Activated naive CD8-positive, alpha-beta T cell treated with anti-CD3 and anti-CD28 coated beads, Interleukin-2, amount 10 ng/mL, durations not matched to agents 7 days and 5 days (primary cell): ENCODE measurements around the gene SYNDIG1L. TPM values are rescaled to one million over a fixed set of nuclear protein-coding genes. Genes with fewer than 3 reads are reported as not detected.
"Not testable (repeated sequence)": the region's sequence is repeated elsewhere in the genome, so short reads cannot be mapped to it uniquely, and the experiment has no call there.

ENCODE experiments used
- ATAC-seq: fragments of 150-1000 bp; cut with Tn5 transposase; one replicate; pipeline ENCODE4 v1.10.0; 2021; ENCODE audit warnings: low read depth, moderate library complexity
- POLR2A ChIA-PET: fragments of 350-600 bp; sonication (Branson Sonifier 250); formaldehyde crosslinking; loops from one replicate; lab custom pipeline; 2021; ENCODE audit warnings: antibody characterized with exemption; lab: Charles Lee
- DNase-seq: peaks from one replicate; pipeline ENCODE4 v3.0.0; 2021
- H3K27ac Mint-ChIP-seq: one replicate; pipeline ENCODE4 v1.8.0; 2022; ENCODE audit warnings: mild to moderate bottlenecking, mixed read lengths
- H3K27me3 Mint-ChIP-seq: one replicate; pipeline ENCODE4 v1.8.0; 2022; ENCODE audit warnings: mild to moderate bottlenecking, moderate library complexity, mixed read lengths
- H3K36me3 Mint-ChIP-seq: one replicate; pipeline ENCODE4 v1.8.0; 2021; ENCODE audit warnings: mild to moderate bottlenecking, mixed read lengths
- H3K4me1 Mint-ChIP-seq: one replicate; pipeline ENCODE4 v1.8.0; 2021; ENCODE audit warnings: mixed read lengths
- H3K4me3 Mint-ChIP-seq: one replicate; pipeline ENCODE4 v1.8.0; 2022; ENCODE audit warnings: mild to moderate bottlenecking, moderate library complexity, mixed read lengths
- H3K9me3 Mint-ChIP-seq: one replicate; pipeline ENCODE4 v1.8.0; 2021; ENCODE audit warnings: mixed read lengths
- total RNA-seq, 2 experiments: library from RNA; stranded (reverse); gene quantifications; one replicate each; pipeline ENCODE4 v1.2.3, GENCODE V29; 2021

Gene SYNDIG1L
- total RNA-seq, 2 experiments from 2014 or later: not detected

- H3K27me3 Mint-ChIP-seq: peaks cover 25% of the 10 kb centered on the region
- POLR2A ChIA-PET: no interaction called here
- H3K9me3 Mint-ChIP-seq: no peaks in the 10 kb centered on the region
- H3K36me3 Mint-ChIP-seq: no peaks in the 10 kb centered on the region
- no peak overlapping the region for H3K27ac Mint-ChIP-seq
- ATAC-seq (no peak), DNase-seq (no peak)
- no peaks in the 10 kb centered on the region for H3K4me1 Mint-ChIP-seq
- H3K4me3 Mint-ChIP-seq: no peak overlapping the region
Observed at GRCh38 chr14:74456684-74457564, 30.9 kb upstream of the SYNDIG1L start.

GRCh38 chr14:74454397-74454796 lies 28.4 kb upstream of the SYNDIG1L start:
- H3K4me1 Mint-ChIP-seq, POLR2A ChIA-PET, H3K36me3 Mint-ChIP-seq, DNase-seq, ATAC-seq, H3K4me3 Mint-ChIP-seq, H3K9me3 Mint-ChIP-seq, H3K27ac Mint-ChIP-seq: not testable (repeated sequence)
- H3K27me3 Mint-ChIP-seq: peaks cover 37% of the 10 kb centered on the region

- POLR2A ChIA-PET: no interaction called here
- Mint-ChIP-seq H3K27me3 (peaks cover 29% of the 10 kb centered on the region), H3K27ac (no peak overlapping the region), H3K9me3 (no peaks in the 10 kb centered on the region), H3K4me1 (no peaks in the 10 kb centered on the region), H3K4me3 (no peak overlapping the region), H3K36me3 (no peaks in the 10 kb centered on the region)
- ATAC-seq: no peak
- DNase-seq: no peak
Observed at GRCh38 chr14:74444866-74445265, 18.9 kb upstream of the SYNDIG1L start.

GRCh38 chr14:74442757-74443156 lies 16.7 kb upstream of the SYNDIG1L start:
- no peak for ATAC-seq
- DNase-seq: no peak
- Mint-ChIP-seq H3K9me3 (no peaks in the 10 kb centered on the region), H3K4me3 (no peak overlapping the region), H3K27me3 (peaks cover 21% of the 10 kb centered on the region), H3K36me3 (no peaks in the 10 kb centered on the region), H3K27ac (no peak overlapping the region), H3K4me1 (no peaks in the 10 kb centered on the region)
- POLR2A ChIA-PET: no interaction called here

GRCh38 chr14:74441113-74441512 lies 15.1 kb upstream of the SYNDIG1L start:
- no peak overlapping the region for H3K27ac Mint-ChIP-seq
- no peak overlapping the region for H3K4me3 Mint-ChIP-seq
- DNase-seq: no peak
- ATAC-seq: no peak
- no peaks in the 10 kb centered on the region for H3K36me3 Mint-ChIP-seq
- peaks cover 20% of the 10 kb centered on the region for H3K27me3 Mint-ChIP-seq
- POLR2A ChIA-PET: no interaction called here
- H3K4me1 Mint-ChIP-seq: no peaks in the 10 kb centered on the region
- H3K9me3 Mint-ChIP-seq: no peaks in the 10 kb centered on the region

GRCh38 chr14:74438351-74438915 lies 12.4 kb upstream of the SYNDIG1L start:
- POLR2A ChIA-PET: no interaction called here
- no peak for ATAC-seq
- Mint-ChIP-seq H3K4me3 (no peak overlapping the region), H3K4me1 (no peaks in the 10 kb centered on the region), H3K27me3 (peaks cover 21% of the 10 kb centered on the region), H3K27ac (no peak overlapping the region), H3K9me3 (no peaks in the 10 kb centered on the region), H3K36me3 (no peaks in the 10 kb centered on the region)
- no peak for DNase-seq

- peaks cover 18% of the 10 kb centered on the region for H3K27me3 Mint-ChIP-seq
- H3K9me3 Mint-ChIP-seq: no peaks in the 10 kb centered on the region
- no peaks in the 10 kb centered on the region for H3K36me3 Mint-ChIP-seq
- POLR2A ChIA-PET: no interaction called here
- no peak overlapping the region for H3K27ac Mint-ChIP-seq
- H3K4me3 Mint-ChIP-seq: no peak overlapping the region
- ATAC-seq (no peak), DNase-seq (no peak)
- no peaks in the 10 kb centered on the region for H3K4me1 Mint-ChIP-seq
Observed at GRCh38 chr14:74437496-74438053, 11.6 kb upstream of the SYNDIG1L start.

GRCh38 chr14:74434294-74434693 lies 8.3 kb upstream of the SYNDIG1L start:
- no peak overlapping the region for H3K27ac Mint-ChIP-seq
- no peak overlapping the region for H3K4me3 Mint-ChIP-seq
- peaks cover 19% of the 10 kb centered on the region for H3K27me3 Mint-ChIP-seq
- H3K4me1 Mint-ChIP-seq: no peaks in the 10 kb centered on the region
- no peaks in the 10 kb centered on the region for H3K36me3 Mint-ChIP-seq
- no peaks in the 10 kb centered on the region for H3K9me3 Mint-ChIP-seq
- POLR2A ChIA-PET: interaction anchor here (0.6 kb wide), 1 partner anchor 22 kb away, joined by 5 read pairs; no protein-coding TSS in a partner anchor
- ATAC-seq (no peak), DNase-seq (no peak)

- no peaks in the 10 kb centered on the region for H3K9me3 Mint-ChIP-seq
- H3K4me1 Mint-ChIP-seq: peaks cover 2% of the 10 kb centered on the region
- no peak overlapping the region for H3K4me3 Mint-ChIP-seq
- no peak overlapping the region for H3K27ac Mint-ChIP-seq
- peaks cover 32% of the 10 kb centered on the region for H3K27me3 Mint-ChIP-seq
- ATAC-seq: no peak
- POLR2A ChIA-PET: no interaction called here
- no peak for DNase-seq
- no peaks in the 10 kb centered on the region for H3K36me3 Mint-ChIP-seq
Observed at GRCh38 chr14:74429991-74430390, 4.0 kb upstream of the SYNDIG1L start.

- Mint-ChIP-seq H3K9me3 (no peaks in the 10 kb centered on the region), H3K27ac (no peak overlapping the region)
Observed at GRCh38 chr14:74429221-74429691, 3.2 kb upstream of the SYNDIG1L start.

GRCh38 chr14:74427651-74428050 lies 1.6 kb upstream of the SYNDIG1L start:
- DNase-seq: no peak
- ATAC-seq: no peak
- Mint-ChIP-seq H3K4me3 (no peak overlapping the region), H3K4me1 (peaks cover 2% of the 10 kb centered on the region), H3K36me3 (no peaks in the 10 kb centered on the region), H3K27me3 (peaks cover 34% of the 10 kb centered on the region), H3K27ac (no peak overlapping the region), H3K9me3 (no peaks in the 10 kb centered on the region)
- POLR2A ChIA-PET: no interaction called here

More at GRCh38 chr14:74429221-74429691, 3.2 kb upstream of the SYNDIG1L start:
- Mint-ChIP-seq H3K36me3 (no peaks in the 10 kb centered on the region), H3K27me3 (peaks cover 35% of the 10 kb centered on the region), H3K4me3 (no peak overlapping the region), H3K4me1 (peaks cover 2% of the 10 kb centered on the region)
- POLR2A ChIA-PET: no interaction called here
- no peak for DNase-seq
- no peak for ATAC-seq

GRCh38 chr14:74425525-74426201 lies 347 bp downstream of the SYNDIG1L start:
- POLR2A ChIA-PET: interaction anchor here (0.5 kb wide), 2 partner anchors 9 to 11 kb away, joined by 3 read pairs; no protein-coding TSS in a partner anchor
- H3K4me3 Mint-ChIP-seq: no peak overlapping the region
- no peaks in the 10 kb centered on the region for H3K9me3 Mint-ChIP-seq
- no peak overlapping the region for H3K27ac Mint-ChIP-seq
- peak; percentile 87 for ATAC-seq
- peaks cover 41% of the 10 kb centered on the region for H3K27me3 Mint-ChIP-seq
- peaks cover 2% of the 10 kb centered on the region for H3K4me1 Mint-ChIP-seq
- DNase-seq: peak; percentile 85
- no peaks in the 10 kb centered on the region for H3K36me3 Mint-ChIP-seq

- no peaks in the 10 kb centered on the region for H3K36me3 Mint-ChIP-seq
- H3K4me3 Mint-ChIP-seq: no peak overlapping the region
- POLR2A ChIA-PET: no interaction called here
- no peak overlapping the region for H3K27ac Mint-ChIP-seq
- ATAC-seq (no peak), DNase-seq (no peak)
- peaks cover 2% of the 10 kb centered on the region for H3K4me1 Mint-ChIP-seq
- no peaks in the 10 kb centered on the region for H3K9me3 Mint-ChIP-seq
- H3K27me3 Mint-ChIP-seq: peaks cover 41% of the 10 kb centered on the region
Observed at GRCh38 chr14:74424606-74425005, 1.4 kb downstream of the SYNDIG1L start.
